ENCODE measurements around the gene EXTL2. TPM values are rescaled to one million over a fixed set of nuclear protein-coding genes. Genes with fewer than 3 reads are reported as not detected.

The EXTL2 gene
- total and polyA plus RNA-seq, 2 experiments from 2014 or later, result 45.3 to 45.4 TPM

- no peak for TF ChIP-seq ZNF462 (CRISPR knock-in tag; IDR thresholded peaks at IDR 0.05)
- no peak for TF ChIP-seq ZNF331 (CRISPR knock-in tag; IDR thresholded peaks at IDR 0.05; ENCODE audit: low read depth)
- no peak for TF ChIP-seq EZH2 (IDR thresholded peaks at IDR 0.05; ENCODE audit: low read depth, unreplicated experiment)
- TF ChIP-seq, protein P1, sequence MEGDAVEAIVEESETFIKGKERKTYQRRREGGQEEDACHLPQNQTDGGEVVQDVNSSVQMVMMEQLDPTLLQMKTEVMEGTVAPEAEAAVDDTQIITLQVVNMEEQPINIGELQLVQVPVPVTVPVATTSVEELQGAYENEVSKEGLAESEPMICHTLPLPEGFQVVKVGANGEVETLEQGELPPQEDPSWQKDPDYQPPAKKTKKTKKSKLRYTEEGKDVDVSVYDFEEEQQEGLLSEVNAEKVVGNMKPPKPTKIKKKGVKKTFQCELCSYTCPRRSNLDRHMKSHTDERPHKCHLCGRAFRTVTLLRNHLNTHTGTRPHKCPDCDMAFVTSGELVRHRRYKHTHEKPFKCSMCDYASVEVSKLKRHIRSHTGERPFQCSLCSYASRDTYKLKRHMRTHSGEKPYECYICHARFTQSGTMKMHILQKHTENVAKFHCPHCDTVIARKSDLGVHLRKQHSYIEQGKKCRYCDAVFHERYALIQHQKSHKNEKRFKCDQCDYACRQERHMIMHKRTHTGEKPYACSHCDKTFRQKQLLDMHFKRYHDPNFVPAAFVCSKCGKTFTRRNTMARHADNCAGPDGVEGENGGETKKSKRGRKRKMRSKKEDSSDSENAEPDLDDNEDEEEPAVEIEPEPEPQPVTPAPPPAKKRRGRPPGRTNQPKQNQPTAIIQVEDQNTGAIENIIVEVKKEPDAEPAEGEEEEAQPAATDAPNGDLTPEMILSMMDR (conservative IDR thresholded peaks at IDR 0.05; ENCODE audit: low read depth in 2 of 2), result no peak
- no peak for TF ChIP-seq NANOG (IDR thresholded peaks at IDR 0.05; ENCODE audit: borderline replicate concordance)
These were observed 27.8 kb downstream of the EXTL2 start (continued) for GRCh38 chr1:100866901-100867206.

- H3K36me3 Mint-ChIP-seq (ENCODE audit: low read depth), result no peaks in the 10 kb centered on the region
- 0 out of 2 replicates have a peak, but pooled peaks cover 5% of the 10 kb centered on the region for H3K4me1 ChIP-seq (ENCODE audit: insufficient read depth)
- no peak overlapping the region for H3K27ac ChIP-seq (ENCODE audit: low read depth)
- no peaks in the 10 kb centered on the region for H3F3A ChIP-seq (replicated peaks; ENCODE audit: low read depth)
- no peaks in the 10 kb centered on the region for H3K36me3 ChIP-seq (ENCODE audit: insufficient read depth)
- DNase-seq (ENCODE audit: low spot score) (peak; percentile 29), ATAC-seq (no peak; the same call in 2 of the 3 replicates)
- no peaks in the 10 kb centered on the region for H4K20me1 ChIP-seq (replicated peaks; ENCODE audit: insufficient read depth)
- H3K79me2 ChIP-seq (replicated peaks; ENCODE audit: insufficient read depth), result no peaks in the 10 kb centered on the region
- H3K4me3 ChIP-seq, result no peak overlapping the region
- H3K27ac Mint-ChIP-seq, result no peak overlapping the region
- no peaks in the 10 kb centered on the region for H3K4me1 Mint-ChIP-seq
- H3K4me3 Mint-ChIP-seq, result no peak overlapping the region
- TF ChIP-seq EZH2phosphoT487 (IDR thresholded peaks at IDR 0.05; ENCODE audit: unreplicated experiment), result no peak
- TF ChIP-seq, protein P1 (conservative IDR thresholded peaks at IDR 0.05; ENCODE audit: low read depth in 2 of 2), result peak; percentile 55 to 66
- H3K27me3 Mint-ChIP-seq (ENCODE audit: insufficient read depth, low read depth, poor library complexity), result no peaks in the 10 kb centered on the region
- no peak overlapping the region for H2AFZ ChIP-seq
- H3K9me2 ChIP-seq (ENCODE audit: insufficient read depth), result peaks cover 4% of the 10 kb centered on the region; the same call in 1 of the 2 replicates
- no peaks in the 10 kb centered on the region for H3K9me3 Mint-ChIP-seq
- no peak overlapping the region for H3K4me2 ChIP-seq
- no peaks in the 10 kb centered on the region for H3K27me3 ChIP-seq (ENCODE audit: insufficient read depth)
These were observed 28.4 kb downstream of the EXTL2 start for GRCh38 chr1:100866041-100866900.
